Activated CD4-positive, alpha-beta T cell treated with anti-CD3 and anti-CD28 coated beads, Interleukin-2, Interleukin-4, amounts not matched to agents 100 ng/mL and 50 ng/mL, durations not matched to agents 16 hours and 8 hours (primary cell): ENCODE data around the gene PRKG1.
"Not testable (repeated sequence)": the region's sequence is repeated elsewhere in the genome, so short reads cannot be mapped to it uniquely, and the experiment has no call there.

Experiments
- DNase-seq: peaks from one replicate; pipeline ENCODE4 v3.0.0-alpha.2; 2020; ENCODE audit warnings: low spot score

Gene PRKG1

GRCh38 chr10:51510231-51510630 lies 435.9 kb downstream of the PRKG1 start:
- no peak for DNase-seq

- no peak for DNase-seq
These were observed 447.3 kb downstream of the PRKG1 start for GRCh38 chr10:51521605-51522004.

GRCh38 chr10:51522858-51523257 lies 448.6 kb downstream of the PRKG1 start:
- no peak for DNase-seq

- DNase-seq, result no peak
These were observed 449.2 kb downstream of the PRKG1 start for GRCh38 chr10:51523440-51523839.

GRCh38 chr10:51524041-51524440 lies 449.8 kb downstream of the PRKG1 start:
- DNase-seq, result no peak

GRCh38 chr10:51527522-51528219 lies 453.4 kb downstream of the PRKG1 start:
- no peak for DNase-seq

GRCh38 chr10:51528527-51528926 lies 454.2 kb downstream of the PRKG1 start:
- DNase-seq, result no peak

- DNase-seq, result no peak
These were observed 456.3 kb downstream of the PRKG1 start for GRCh38 chr10:51530541-51530940.

GRCh38 chr10:51532044-51532443 lies 457.8 kb downstream of the PRKG1 start:
- DNase-seq, result no peak

GRCh38 chr10:51542853-51543252 lies 468.6 kb downstream of the PRKG1 start:
- no peak for DNase-seq

GRCh38 chr10:51544933-51545332 lies 470.6 kb downstream of the PRKG1 start:
- DNase-seq, result no peak

GRCh38 chr10:51547941-51548340 lies 473.7 kb downstream of the PRKG1 start:
- DNase-seq, result no peak

- DNase-seq, result no peak
These were observed 478.6 kb downstream of the PRKG1 start for GRCh38 chr10:51552879-51553278.

GRCh38 chr10:51564896-51565510 lies 490.7 kb downstream of the PRKG1 start:
- DNase-seq, result no peak

GRCh38 chr10:51567271-51567670 lies 493.0 kb downstream of the PRKG1 start:
- DNase-seq, result no peak

GRCh38 chr10:51569467-51569866 lies 495.2 kb downstream of the PRKG1 start:
- no peak for DNase-seq

GRCh38 chr10:51574248-51575048 lies 500.2 kb downstream of the PRKG1 start:
- no peak for DNase-seq

- DNase-seq, result not testable (repeated sequence)
These were observed 506.9 kb downstream of the PRKG1 start for GRCh38 chr10:51581196-51581595.

GRCh38 chr10:51583976-51584375 lies 509.7 kb downstream of the PRKG1 start:
- no peak for DNase-seq

- no peak for DNase-seq
These were observed 511.5 kb downstream of the PRKG1 start for GRCh38 chr10:51585742-51586141.

- no peak for DNase-seq
These were observed 514.7 kb downstream of the PRKG1 start for GRCh38 chr10:51588984-51589383.

- no peak for DNase-seq
These were observed 516.5 kb downstream of the PRKG1 start for GRCh38 chr10:51590818-51591217.

- DNase-seq, result no peak
These were observed 522.4 kb downstream of the PRKG1 start for GRCh38 chr10:51596695-51597094.
